ENCODE data around the gene KCNAB1.
"Not testable (repeated sequence)": the region's sequence is repeated elsewhere in the genome, so short reads cannot be mapped to it uniquely, and the experiment has no call there.

The KCNAB1 gene

DNA sequence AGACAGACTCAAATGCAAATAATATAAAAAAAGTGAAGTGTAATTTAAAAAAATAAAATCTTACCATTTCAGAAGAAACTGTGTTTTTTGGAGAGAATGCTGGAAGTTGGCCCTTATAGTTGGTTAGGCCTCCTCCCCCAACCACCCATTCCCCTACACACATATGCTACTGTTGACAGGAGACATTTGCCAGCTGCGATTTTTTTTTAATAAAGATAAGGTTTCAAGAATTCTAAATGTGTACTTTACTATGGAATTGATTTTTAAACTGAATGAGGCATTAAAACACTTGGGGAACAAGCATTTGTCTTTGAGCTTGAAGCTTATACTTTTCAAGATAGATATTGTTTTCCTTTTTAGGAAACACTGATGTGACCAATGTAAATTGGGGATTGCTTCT is 438.9 kb downstream of the KCNAB1 start:
- DNase-seq, result no peak

DNA sequence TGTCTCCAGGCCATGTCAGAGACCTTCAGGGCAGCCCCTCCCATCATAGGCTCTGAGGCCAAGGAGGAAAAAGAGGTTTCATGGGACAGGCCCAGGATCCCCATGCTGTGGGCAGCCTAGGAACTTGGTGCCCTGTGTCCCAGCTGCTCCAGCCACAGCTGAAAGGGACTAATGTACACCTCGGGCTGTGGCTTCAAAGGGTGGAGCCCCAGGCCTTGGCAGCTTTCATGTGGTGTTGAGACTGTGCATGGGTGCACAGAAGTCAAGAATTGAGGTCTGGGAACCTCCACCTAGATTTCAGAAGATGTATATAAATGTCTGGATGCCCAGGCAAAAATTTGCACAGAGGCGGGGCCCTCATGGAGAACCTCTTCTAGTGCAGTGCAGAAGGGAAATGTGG is 441.2 kb downstream of the KCNAB1 start:
- DNase-seq, result no peak

DNA sequence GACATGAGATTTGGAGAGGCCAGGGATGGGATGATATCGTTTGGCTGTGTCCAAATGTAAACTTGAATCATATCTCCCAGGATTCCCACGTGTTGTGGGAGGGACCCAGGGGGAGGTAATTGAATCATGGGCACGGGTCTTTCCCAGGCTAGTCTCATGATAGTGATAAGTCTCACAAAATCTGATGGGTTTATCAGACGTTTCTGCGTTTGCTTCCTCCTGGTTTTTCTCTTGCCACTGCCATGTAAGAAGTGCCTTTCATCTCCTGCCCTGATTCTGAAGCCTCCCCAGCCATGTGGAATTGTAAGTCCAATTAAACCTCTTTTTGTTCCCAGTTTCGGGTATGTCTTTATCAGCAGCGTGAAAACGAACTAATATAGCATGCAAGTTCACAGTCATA is 442.1 kb downstream of the KCNAB1 start:
- not testable (repeated sequence) for DNase-seq

DNA sequence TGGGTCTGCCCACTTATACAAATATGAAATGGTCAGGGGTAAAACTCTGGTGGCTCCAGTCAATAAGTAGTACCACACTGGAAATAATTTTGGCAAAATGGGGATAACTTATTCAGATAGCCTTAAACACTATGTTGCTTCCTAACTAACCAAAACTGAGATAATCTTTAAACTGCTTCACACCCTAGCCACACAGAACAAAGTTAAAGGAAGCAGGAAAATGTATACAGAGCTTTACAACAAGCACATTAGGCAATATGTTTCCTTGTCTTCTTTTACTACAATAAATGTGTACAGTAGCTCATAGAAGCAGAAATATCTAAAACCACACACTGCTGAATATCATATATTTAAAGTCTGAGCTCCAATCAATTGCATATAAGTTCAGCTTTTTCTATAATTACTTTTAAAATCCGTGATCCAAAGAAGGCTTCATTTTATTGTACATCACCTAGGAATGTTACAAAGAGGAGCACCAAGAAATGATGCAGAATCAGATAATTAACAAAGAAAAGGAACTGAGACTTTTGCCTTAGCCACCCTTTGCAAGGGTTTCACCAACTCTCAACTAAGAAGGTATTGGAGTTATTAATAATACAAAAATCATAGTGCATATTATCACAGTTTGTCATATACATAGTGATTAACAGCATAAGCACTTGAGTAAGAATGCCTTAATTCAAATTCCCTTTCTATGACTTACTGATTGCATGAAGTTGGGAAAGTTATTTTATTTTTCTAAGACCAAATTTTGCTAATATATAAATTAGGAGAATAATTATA is 443.7 kb downstream of the KCNAB1 start:
- no peak for DNase-seq

DNA sequence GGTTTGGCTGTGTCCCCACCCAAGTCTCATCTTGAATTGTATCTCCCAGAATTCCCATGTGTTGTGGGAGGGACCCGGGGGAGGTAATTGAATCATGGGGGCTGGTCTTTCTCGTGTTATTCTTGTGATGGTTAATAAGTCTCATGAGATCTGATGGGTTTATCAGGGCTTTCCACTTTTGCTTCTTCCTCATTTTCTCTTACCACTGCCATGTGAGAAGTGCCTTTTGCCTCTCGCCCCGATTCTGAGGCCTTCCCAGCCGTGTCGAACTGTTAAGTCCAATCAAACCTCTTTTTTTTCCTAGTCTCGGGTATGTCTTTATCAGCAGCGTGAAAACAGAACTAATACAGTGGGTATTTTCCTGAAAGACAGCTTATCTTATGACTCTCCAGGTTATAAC is 448.6 kb downstream of the KCNAB1 start:
- not testable (repeated sequence) for DNase-seq

DNA sequence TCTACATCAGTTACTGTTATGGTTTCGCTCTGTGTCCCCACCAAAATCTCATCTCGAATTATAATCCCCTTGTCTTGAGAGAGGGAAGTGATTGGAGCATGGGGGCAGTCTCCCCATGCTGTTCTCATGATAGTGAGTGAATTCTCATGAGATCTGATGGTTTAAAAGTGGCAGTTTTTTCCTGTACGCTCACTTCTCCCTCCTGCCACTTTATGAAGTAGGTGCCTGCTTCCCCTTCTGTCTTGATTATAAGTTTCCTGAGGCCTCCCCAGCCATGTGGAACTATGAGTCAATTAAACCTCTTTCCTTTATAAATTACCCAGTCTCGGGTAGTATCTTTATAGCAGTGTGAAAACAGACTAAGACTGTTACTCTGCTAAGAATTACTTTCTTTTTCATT is 449.5 kb downstream of the KCNAB1 start:
- not testable (repeated sequence) for DNase-seq

DNA sequence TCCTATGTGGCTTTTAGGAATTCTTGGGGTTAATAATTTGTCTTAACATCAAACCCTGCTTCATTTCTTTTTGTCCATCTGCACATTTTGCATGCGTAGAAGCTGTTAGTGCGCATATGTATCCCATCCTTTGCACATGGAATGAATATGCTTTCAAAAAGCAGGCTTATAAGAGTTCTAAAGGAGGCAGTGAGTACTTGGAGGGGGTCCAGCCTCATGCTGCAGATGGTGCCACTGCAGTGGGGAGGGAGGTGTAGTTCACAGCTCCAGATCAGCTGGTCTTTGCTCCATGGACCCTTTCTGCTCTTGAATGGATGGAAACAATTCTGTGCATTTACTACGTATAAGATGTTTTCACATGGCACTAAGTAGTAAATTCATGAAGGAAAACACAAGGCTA is 455.3 kb downstream of the KCNAB1 start:
- peak in 23 of 58 donors; percentile 1 to 58 (median 17) for DNase-seq

DNA sequence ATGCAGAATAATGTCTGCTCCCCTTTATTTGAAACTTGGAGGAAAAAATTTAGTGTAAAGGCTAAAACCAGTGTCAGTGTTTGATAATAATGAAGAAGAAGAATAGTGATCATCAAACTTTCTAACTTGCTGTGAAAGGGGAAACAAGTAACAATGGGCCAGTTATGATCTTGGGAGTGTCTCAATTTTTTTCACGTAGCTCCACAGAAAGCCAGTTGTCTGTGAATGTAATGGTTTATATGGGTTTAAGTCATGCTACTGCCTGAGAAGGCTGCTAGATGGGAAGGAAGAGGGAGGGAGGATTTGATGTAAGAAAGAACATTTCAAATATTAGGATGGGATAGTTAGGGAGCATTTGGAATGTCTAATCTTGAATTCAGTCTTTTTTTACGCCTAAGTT is 455.7 kb downstream of the KCNAB1 start:
- no peak for DNase-seq

DNA sequence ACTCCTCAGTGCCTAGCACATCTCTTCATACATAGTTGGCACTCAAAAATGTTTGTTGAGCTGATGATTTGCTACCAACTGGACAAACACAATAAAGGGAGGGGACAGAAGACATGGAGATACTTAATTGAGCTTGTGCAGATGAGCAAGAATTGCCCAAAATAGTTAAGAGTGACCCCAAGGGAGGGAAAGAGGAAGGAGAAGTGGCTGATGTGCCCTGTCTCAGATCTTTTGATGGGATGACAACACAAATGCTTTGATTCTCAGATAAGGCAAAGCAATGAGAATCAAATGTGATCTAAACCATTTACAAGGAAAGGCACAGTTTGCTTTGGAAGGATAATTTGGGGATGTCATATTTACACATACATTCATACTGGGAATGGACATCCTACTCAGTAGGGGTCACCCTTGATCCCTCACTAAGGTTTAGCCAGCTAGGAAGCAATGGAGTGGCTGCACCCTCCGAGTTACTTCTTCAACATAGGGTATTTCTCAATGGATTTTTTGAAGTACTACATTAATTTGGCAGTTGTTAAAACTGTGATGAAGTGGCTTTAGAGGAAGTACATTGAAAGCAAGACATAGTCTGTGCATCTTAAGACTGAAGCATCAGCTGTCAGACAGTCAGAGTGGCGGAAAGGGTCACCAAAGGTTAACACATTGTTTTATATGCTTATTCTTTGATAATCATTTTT is 456.4 kb downstream of the KCNAB1 start:
- DNase-seq, result no peak

DNA sequence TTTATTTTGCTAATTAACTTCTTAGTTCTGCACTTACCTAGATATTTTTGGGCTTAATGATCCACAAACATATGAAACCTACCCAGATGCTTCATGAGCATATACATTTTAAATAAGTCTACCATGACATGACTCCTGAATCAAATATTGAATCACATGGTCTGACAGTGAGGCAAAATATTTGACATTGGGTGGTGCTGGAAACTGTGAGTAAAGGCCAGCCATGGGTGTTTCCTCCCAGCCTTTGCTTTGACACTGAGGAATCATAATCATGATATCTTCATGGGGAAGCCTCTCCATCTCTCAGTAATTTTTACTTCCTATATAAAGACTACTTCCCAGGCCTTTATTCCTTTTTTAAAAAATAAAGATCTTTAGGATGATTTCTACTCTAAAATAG is 457.4 kb downstream of the KCNAB1 start:
- no peak for DNase-seq

DNA sequence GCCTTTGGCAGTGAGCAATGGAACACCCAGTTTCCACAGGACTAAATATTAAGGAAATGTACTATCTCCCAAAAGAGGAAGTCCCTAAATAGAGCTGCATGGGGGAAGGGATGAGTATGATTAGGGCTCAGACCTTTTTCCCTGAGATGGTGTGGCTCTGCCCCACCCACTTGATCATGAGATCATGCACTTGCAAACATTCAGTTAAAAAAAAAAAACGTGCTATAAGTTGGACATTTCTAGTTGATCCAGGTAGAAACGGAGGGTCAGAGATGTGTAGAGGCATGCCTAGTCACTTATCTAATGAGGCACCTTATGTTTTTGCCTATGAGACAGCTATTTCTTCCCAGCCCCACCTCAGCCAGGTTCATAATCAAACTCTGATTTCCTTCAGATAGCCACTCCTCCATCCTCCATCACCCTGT is 459.1 kb downstream of the KCNAB1 start:
- DNase-seq, result no peak

DNA sequence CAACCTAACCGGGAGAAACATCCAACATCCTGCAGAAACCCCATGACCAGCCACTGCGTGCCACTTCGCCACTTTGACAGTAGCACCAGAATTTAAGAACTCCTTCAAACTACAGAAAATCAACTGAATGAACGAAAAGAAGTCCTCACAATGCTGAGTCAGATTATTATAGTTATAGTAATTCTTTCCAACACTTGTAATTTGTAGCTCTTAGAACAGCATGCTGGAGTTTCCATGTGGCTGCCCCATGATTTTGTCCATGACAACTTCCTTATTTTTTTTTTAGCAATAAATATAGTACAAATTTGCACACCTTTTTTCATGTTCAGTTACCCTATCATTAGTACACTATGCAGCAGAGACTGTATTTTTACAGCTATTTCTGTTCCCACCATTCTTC is 460.7 kb downstream of the KCNAB1 start:
- no peak for DNase-seq

DNA sequence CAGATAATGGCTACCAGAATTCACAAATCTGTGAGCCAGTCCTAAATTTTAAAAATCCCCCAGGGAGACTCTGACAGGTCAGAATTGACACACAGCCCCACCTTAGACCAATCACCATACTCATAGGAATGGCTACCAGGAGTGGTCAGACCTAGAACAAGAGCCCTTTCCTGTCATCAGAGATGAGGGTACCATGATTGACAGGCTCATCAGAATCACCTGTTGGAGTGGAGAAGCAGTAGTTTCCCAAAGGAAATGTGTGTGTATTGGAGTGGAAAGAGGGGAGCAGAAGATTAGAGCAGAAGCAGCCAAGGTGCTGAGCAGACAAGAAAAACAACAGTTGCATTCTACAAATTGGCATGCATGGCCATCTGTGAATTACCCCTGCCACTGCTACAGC is 461.6 kb downstream of the KCNAB1 start:
- no peak for DNase-seq

DNA sequence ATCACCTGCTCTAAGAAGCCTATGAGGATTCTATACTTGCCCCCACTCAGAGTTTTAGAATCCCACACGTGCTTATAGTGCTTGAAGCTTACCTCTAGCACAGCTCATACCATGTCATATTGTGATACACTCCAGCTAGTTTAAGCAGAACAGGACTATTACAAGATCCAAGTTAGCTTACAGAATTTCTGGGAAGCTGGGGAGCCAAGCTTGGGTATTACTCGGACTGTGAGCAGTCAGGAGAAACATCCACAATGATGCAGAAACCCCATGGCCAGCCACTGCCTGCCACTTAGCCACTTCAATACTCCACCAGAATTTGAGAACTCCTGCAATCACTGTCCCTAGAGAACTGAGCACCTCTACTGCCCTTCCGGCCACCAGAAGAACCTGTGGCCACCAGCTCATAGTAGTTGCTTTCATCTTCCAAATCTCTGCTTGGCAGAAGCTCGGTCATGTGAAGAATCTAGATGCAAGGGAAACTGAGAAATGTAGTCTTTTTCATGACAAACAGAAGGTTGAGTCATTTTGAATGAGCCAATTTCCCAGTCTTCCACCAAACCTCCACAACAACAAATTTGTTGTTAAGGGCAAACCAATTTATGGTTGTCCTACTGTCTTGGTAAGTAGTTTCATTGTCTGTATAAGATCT is 462.3 kb downstream of the KCNAB1 start:
- DNase-seq, result no peak

DNA sequence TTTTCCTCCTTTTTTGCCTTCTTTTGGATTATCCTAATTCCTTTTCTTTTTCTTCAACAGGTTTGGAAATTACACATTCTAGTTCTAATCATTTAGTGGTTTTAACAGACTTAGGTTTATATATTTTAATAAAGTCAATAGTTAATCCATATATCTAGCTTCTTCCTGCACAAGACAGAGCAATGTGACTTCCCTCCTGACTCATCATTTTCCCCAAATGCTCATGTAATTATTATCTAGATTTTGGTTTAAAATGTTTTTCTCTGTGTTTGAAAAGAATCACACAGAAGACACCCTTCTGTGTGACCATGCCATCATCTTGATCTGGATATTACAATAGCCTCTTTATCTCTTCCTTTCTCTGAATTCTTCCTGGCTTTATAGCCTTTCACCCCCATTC is 463.1 kb downstream of the KCNAB1 start:
- DNase-seq, result no peak

DNA sequence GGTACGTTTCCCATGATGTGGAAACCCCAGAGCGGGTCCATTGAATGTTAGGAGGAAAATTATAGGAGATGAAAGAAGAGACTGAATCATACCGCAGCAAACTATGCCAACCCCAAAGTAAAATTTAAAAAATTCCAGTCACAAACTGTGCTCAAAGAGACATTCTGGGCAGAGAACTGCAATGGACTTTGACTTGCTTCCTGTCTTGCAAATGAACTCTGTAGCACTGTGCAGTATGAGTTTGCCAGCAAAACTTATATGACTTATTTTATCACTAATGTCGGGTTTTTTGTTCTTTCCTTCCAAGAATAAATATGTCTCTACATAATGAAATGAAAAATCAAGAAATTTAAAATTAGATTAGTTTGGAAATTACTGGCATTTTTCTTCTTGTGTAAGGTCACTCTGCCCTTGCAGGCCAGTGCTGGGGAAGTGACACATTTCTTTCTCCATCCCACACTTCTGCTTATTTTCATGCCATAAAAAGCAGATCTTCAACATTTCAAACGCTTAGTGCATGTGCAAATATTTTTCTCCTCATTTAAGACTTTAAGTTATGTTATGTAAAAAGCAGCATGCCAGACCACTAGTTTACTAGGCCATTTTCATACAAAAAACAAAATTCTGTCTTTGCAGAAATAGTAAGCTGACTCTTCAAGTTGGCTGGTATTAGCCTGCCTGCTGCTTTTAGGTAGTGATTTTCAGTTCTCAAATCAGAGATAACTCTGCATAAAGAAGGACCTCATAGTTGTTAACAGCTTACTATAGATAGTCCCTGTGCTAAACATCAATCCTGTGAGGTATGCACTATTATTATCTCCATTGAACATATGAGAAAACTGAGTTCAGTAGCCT is 466.8 kb downstream of the KCNAB1 start:
- DNase-seq, result peak in 2 of 58 donors; percentile 18 to 27

DNA sequence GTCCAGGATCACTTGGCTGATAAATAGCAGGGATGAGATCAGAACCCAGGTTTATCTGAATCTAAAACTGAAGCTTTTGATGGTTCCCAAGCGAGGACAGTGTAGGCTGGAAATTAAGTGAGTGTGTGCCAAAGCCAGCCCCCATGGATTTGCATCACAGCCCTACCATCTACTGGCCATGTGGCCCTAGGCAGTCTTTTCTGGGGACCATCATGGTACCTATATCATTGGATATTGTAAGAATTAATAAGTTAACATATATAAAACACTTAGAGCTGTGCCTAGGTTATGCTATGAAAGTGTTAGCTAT is 467.3 kb downstream of the KCNAB1 start:
- no peak for DNase-seq
